GM19025 (cell line): ENCODE data around the gene TWF2.

Experiments used
- ATAC-seq: cut with Tn5 transposase; IDR thresholded peaks from one replicate; pipeline ENCODE4 v1.9.1; 2021; ENCODE audit warnings: mild to moderate bottlenecking, low read depth, moderate library complexity; ENCODE audit not compliant: unreplicated experiment

TWF2 gene

DNA sequence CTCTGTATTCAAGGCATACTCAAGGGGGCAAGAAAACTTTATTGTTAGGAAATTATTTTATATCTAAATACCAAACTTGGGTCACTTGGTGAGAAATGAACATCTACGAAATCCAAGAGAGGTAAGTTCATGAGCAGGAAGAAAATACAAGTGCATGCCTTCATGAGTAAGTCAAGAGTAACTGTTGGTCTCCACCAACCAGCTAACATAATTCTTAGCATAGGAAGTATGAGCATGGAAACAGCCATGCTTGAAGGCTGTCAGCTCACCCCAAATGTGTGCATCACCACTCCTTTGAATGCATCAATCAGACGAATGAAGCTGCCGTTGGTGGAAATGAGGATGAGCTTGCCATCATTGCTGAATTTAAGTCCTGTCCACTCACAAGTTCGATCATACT, 20.5 kb upstream of the TWF2 start:
- ATAC-seq: no peak

DNA sequence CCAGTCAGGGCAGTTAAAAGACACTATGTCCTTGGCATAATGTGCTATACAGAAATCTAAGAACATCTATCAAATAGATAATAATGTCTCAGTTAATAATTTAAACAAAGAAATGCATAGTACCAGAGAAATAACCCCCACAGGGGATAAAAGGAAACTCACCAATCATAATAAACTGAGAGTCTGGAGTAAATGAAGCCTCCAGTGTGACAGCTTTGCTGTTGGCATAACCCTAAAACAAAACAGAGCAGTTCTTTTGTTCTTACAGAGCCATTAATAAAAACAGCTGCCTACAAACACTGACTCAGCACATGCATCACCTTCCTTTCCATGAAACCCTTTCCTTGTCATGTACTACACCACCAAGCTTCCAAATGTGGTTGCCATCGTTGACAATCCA, 20.1 kb upstream of the TWF2 start:
- no peak for ATAC-seq

DNA sequence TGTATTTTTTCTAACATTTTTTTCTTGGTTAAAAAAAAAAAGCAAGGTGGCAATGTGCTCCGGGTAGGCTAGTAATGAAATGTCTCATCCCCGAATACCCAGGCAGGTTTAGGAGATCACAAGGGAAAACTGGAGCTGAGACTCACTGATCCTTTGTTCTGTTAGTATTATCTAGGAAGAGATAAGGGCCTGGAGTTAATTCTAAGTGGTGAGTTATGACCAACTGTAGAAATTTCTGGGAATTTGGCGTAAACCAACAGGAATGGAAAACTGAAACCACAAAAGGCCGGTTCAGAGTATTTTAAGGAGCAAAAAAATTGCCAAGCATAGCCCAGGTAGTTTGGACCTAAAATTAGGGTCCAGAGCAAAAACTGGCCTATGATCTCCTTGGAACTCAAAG, 19.0 kb upstream of the TWF2 start:
- ATAC-seq: no peak

DNA sequence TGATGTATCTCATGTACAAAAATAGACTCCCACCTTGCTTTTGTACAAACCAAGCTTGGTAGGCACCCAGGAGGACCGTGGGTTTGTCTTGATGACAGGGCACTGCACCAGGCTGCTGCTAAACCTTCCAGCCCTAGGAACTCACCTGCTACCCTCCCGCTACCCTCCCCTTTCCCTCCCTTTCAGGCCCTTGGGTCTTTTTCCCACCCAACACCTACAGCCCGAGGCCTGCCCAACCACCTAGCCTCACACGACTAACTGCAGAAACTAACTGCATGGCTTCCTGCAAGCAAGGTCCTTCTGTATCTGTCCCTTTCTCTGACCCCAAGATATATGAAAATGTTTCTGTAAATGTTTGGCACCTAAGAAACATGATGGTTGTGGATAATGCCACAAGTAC, 17.7 kb upstream of the TWF2 start:
- ATAC-seq: no peak

DNA sequence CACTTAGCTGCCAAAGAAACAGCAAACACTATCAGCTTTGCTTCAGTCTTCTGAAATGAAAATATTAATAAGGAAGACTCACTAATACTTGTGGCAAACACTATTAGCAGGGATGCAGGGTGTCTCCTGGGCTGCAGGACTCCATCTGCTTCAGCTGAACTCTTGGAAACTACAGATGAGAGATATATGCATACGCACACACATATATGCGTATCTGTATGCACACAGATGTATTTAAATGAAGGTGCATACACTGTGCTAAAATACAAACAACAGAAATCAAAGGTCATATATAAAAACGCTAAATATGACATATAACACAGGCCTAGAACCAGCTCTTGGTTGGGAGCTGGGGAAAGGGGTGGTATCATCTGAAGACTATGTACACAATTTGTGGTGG, 17.2 kb upstream of the TWF2 start:
- ATAC-seq: no peak

DNA sequence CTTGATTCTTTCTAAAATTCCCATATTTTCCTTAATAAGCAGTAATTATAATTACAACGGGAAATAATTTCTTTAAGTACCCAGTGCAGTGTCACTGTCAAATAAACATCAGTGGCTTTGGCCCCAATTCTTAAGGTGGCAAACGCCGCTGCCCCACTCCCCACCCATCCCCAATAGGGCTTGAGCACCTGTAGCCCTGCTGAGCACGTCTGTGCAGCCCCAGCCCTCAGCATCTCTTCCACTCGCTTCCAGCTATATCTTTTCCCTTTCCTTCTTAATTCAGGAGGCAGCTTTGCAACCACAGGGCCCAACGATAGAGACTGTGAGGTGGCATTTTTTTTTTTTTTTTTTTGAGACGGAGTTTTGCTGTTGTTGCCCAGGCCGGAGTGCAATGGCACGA, 15.7 kb upstream of the TWF2 start:
- no peak for ATAC-seq

DNA sequence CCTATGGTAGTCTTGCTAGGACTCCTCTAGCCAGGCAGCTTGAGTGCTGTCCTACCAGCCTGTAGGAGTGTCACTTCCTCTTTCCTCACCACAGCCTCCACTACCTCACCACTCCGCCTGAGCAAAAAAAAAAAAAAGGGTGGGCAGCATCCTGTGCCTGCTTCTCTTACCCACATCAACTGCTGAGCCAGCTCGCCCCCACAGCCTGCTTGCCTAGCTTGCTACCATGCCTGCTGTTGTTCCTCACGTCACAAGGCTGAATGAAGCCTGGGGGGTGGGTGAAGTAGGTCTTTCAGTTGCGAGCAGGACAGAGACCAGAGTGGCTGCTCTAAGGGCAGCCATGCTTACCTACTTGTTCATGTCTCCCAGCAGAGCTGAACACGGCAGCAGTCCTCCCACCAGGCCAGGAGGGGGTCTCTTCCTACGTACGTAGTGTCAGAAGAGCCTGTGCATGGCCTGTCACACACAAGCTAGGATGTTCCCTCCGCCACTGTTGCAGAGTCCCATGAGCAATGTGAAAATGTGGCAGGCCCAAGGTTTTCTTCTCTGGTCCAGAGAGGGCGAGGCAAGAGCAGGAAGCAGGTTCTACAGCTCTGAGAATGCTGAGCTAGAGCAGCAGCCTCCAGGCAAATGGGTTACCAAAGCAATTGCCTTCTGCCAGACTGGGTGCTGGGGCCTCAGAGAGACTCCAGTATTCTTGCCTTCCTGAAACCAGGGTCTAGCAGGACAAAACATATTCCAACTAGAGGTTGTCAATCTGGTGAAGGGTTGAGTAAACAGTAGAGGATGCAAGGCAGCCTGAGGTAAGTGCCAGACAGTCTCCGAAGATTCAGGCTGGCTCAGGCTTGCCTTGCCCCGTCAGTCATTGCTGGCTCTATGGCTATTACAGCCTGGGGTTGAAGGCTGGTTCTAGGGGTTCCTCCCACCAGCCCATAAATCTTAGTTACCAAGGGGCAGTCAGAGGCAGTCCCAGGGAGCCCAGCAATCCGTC, 14.7 kb upstream of the TWF2 start:
- peak; percentile 88 for ATAC-seq

DNA sequence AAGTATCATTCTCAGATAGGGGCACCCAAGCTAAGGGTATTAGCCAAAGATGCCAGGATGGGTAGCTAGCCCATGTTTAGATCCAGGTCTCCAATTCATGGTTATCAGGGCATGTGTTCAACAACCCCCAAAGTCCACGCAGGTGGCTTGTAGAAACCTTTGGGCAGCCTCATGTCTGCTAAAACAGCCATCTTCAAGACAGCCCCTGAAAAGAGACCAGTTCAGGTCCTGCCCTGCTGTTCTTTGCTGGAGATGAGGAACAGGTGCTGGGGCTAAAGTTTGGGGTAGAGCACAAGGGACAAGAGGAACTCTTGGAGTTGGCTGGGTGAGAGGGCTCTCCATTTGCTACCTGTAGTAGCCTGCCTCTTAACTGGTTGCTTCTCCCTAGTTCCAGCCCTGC, 11.2 kb upstream of the TWF2 start:
- no peak for ATAC-seq

DNA sequence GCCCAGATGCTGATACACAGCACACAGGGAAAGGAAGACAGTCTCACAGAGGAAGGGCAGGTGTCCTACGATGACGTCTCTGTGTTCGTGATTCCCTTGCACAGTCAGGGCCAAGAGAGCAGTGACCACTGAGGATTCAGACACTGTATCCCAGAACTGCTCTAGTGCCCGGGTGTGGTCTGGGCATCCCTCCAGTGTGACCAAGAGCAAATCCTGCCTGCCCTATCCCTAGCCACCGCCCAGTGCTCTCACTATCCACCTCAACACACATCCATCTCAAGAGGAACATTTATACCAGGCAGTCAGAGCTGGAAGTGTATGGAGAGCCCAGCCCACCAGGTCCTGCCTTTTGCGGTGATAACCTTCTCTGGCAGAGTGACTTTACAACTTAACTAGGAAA, 10.7 kb upstream of the TWF2 start:
- no peak for ATAC-seq

DNA sequence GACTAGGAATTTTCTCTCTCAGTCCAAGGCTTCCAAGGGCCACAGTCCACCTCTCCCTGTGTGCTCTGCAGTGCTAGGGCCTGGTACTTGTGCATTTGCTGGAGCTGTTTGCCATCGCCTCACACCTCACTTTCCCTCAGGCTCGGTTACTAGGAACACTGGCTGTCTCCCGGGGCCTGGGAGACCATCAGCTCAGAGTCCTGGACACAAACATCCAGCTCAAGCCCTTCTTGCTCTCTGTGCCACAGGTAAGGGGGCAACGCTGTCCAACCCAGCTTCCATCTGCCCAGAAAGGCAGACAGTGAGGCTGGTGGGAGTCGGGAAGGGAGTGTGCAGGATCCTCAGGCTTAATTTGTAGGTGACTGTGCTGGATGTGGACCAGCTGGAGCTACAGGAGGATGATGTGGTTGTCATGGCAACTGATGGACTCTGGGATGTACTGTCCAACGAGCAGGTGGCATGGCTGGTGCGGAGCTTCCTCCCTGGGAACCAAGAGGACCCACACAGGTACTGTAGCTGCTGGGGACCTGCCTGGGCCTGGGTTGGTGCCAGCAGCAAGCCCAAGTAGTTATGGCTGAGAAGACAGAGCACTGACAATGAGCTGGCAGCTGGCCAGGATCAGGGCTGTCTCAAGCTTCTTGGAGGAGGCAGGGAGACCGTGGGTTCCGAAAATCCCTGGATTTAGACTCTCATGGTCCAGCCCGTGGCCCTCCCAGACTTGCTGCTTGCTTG, 10.0 kb upstream of the TWF2 start:
- no peak for ATAC-seq

DNA sequence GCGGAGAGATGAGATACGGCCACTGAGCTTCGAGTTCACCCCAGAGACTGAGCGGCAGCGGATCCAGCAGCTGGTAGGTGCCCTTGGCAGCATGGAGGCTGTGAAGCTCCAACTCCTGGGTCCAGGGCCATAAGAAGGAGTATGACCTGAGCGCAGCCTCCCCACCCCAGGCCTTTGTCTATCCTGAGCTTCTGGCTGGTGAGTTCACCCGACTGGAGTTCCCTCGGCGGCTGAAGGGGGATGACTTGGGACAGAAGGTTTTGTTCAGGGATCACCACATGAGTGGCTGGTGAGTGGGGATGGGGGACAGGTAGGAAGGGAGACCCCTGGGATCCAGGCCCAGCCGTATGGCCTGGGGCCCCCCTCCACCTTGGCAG, 9.2 kb upstream of the TWF2 start:
- ATAC-seq: no peak

DNA sequence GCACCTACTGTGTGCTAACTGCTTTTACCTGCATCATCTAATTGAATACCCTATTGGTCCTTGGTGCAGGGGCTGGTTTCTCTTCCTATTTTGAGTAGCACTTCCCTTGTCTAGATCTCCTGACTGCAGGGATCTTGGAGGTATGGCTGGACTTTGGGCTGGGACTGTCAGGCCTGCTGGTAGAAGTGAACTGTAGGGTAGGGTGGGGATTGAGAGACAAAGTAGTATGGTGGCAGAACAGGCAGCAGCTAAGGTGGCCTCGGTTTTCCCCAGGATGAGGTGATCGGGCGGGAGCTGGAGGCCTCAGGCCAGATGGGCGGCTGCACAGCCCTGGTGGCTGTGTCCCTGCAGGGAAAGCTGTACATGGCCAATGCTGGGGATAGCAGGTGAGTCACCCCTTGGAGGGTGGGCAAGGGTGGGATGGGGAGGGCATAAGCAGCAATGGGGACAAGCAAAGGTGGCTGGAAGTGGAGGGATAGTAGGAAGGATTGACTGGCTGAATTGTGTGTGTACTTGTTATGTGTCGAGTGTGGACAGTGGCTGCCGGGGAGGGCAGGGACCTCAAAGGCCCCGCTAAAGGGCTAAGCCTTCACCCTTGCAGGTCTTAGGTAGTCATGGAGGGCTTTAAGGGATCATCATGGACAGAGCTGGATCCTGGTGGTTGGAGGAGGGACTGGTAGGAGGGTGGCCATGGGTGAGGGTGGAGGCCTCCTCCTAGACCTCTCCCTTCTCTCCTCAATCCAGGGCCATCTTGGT, 8.6 kb upstream of the TWF2 start:
- ATAC-seq: no peak

DNA sequence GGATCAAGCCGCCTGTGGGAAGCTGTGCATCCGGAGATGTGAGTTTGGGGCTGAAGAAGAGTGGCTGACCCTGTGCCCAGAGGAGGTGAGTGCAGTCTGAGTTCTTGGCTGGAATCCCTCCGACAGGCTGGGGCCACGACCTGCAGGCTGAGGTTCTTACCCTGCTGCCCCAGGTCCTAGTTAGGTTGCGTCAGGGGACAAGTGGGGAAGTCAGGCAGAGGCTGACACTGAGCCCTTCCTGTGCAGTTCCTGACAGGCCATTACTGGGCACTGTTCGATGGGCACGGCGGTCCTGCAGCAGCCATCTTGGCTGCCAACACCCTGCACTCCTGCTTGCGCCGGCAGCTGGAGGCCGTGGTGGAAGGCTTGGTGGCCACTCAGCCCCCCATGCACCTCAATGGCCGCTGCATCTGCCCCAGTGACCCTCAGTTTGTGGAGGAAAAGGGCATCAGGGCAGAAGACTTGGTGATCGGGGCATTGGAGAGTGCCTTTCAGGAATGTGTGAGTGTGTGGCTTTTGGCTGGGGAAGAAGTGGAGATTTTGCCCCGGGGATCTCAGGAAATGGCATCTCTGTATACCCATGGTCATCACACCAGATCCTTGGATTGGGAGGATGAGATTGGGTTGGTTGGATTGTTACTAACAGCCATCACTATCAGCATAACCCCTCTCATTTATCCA, 7.9 kb upstream of the TWF2 start:
- no peak for ATAC-seq

DNA sequence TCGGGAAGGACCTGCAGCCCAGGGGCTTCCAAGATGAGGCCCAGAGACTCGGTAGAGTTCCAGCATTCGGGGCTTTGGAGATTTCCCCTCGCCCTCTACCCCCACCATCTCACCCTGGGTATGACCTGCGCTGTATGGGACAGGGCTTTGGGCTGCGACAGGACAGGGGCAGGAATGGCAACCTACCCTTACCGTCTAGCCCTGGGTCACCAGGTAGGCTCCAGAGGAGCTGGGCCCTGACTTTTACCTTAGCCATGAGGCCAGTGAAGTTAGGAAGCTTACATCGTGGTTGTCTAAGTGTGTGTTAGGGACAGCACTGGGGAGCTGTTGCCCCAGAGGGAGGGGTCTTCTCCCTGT, 7.3 kb upstream of the TWF2 start:
- ATAC-seq: no peak

DNA sequence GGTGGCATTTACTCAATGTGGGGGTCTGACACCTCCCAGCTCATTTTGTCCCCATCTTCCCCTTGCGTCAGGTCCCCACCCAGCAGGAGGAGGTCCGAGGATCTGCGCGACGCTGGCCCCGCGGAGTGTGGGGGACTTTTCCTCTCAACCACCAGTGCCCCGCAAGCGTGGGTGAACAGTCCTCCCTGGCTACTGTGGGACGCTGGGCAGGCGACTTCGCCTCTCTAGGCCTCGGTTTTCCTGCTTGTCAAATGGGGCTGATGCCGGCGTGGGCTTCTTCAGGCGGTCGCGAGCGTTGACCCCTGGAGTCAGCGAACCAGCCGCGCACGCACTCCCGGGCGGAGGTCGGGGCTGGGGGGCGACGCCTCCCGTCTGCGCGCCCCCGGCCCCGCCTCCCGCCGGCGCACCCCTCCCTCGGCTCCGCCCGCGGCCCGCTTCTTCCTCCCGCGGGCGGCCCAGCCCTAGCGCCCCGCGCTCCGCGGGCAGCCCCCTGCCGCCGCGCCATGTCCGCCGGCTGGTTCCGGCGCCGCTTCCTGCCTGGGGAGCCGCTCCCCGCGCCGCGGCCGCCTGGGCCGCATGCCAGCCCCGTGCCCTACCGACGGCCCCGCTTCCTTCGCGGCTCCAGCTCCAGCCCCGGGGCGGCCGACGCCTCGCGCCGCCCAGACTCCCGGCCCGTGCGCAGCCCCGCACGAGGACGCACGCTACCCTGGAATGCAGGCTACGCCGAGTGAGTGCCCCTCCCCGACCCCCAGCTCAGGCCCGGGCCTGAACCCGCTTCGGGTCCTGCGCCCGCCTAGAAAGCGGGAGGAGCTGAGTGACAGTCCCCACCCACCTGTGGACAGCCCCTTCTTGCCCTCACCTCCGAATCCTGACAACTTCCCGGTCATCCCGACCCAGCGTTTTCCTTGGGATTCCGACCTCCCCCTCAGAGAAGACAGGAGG, 6.6 kb upstream of the TWF2 start, which contains the start of gene PPM1M:
PPM1M (plus strand) TSS at position 438 of the 942 bp plus-strand sequence; CDS start at position 504, 66 bp downstream.
- no peak for ATAC-seq

DNA sequence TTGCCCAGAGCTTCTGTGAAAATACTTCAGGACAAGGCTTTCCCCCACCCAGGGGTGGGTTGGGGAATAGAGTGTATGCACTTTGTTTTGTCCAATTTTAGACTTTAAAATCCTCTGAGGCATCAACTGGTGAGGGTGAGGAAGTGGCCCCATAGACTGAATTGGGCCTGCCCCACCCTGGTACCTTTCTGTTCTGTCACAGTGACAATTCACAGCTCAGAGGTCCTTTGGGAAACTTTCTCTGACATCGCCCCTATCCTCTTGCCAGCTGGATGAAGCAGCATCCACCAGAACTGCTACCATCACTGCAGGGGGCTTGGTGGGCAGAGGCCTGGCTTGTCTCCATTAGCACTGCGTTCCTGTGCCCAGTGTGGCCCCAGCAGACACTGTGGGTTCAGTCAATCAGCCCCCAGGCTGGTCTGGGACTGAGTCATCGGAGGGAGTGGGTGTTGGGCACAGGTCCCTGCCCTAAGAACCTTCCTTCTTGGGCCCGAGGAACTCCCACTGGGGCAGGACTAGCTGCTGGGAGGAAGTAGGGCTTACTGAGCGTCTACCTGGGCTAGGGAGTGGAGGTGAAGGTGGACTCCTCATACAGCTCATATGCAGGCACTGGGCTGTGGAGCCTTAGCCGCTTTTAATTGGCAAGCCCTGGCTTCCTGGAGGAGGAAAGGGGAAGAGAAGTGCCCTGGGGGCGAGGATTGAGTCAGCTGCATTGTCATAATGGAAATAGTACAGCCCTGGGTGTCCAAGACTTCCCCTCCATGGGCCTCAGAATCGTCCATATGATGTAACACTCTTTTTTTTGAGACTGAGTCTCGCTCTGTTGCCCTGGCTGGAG, 5.1 kb upstream of the TWF2 start:
- no peak for ATAC-seq

DNA sequence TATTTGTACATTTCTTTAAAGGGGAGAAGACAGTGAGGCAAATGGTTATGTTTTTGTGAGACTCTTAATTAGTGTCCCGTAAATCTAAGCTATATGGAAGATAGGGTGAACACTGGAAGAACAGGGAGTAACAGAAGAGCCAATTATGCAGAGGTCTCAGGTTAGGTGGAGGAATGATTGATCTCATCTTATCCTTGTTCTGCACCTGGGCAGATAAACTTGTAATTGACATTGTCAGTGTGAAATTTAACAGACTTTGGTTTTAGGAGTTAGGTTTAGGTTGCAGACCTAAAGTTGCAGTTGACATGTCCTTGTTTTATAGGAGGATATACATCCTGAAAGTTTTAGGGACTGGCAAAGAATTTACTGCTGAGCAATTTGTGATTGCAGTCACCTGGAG, 3.1 kb upstream of the TWF2 start:
- ATAC-seq: no peak

DNA sequence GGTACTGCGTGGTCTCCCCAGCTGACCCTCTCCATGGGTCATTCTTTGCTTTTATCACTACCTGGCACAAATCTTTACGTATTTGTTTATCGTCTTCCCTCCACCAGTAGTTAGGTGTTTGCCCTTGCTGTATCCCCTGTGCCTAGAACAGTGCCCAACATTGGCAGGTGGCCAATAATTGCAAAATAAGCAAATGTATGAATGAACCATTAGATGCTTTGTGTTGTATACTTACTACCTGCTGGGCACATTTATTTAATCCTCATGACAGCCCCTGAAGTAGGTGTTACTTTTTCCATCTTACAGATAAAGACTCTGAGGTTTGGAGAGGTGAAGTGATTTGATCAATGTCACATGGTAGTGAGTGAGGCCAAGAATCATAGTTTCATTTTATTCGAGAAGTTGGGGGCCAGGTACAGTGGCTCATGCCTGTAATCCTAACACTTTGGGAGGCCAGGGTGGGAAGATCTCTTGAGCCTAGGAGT, 2.0 kb upstream of the TWF2 start:
- ATAC-seq: no peak
